AG08396 (cell line): ENCODE data around the gene NRN1L.
A peak's percentile ranks its signal among the peaks of the same experiment; 100 is the strongest.
"Not testable (repeated sequence)": the region's sequence is repeated elsewhere in the genome, so short reads cannot be mapped to it uniquely, and the experiment has no call there.

Source experiments
- DNase-seq: peaks from one replicate; pipeline ENCODE4 v3.0.0; 2012; ENCODE audit warnings: low spot score, mixed read lengths

The NRN1L gene

DNA sequence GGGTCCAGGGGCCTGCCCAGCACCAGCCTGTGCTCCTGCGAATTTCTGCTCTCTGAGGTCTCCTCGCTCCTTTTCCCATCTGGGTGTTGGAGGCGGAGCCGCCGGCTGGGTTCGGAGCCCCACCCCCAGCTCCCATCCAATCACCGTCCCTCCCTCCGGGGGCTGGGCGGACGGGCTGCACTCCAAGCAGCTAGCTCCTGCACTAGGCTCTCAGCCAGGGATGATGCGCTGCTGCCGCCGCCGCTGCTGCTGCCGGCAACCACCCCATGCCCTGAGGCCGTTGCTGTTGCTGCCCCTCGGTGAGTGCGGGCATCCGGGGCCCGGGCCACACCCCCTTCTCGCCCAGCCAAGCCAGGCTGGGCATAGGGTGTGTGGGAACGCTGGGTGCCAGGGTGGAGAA, at the start of gene NRN1L:
NRN1L (plus strand) TSS at position 202 of the 400 bp plus-strand sequence; CDS start at position 221, 19 bp downstream.
- peak; percentile 98 for DNase-seq

DNA sequence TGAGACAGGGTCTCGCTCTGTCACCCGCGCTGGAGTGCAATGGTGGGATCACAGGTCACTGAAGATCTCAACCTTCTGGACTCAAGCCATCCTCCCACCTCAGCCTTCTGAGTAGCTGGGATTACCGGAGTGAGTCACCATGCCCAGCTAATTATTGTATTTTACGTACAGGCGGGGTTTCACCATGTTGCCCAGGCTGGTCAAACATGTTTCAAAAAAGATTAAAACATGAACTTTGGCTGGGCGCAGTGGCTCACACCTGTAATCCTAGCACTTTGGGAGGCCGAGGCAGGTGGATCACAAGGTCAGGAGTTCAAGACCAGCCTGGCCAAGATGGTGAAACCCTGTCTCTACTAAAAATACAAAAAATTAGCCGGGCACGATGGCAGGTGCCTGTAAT, 47.5 kb upstream of the NRN1L start:
- DNase-seq = not testable (repeated sequence)

DNA sequence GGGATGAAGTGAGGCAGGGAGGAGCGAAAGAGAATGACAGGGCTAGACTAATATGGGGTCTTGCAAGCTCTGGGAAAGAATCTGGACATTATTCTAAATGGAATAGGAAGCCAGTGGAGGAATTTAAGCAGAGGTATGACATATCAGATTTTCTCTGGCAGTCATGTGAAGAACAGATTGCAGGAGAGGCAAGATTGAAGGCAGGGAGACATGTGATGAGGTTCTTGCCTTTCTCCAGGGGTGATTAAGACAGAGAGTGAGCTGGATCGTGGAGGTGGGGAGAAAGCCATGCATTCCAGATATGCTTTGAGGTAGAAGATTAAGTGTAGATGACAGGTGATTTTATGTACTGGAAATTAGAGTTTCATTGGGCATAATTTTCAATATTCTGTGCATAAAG, 46.9 kb upstream of the NRN1L start:
- no peak for DNase-seq

DNA sequence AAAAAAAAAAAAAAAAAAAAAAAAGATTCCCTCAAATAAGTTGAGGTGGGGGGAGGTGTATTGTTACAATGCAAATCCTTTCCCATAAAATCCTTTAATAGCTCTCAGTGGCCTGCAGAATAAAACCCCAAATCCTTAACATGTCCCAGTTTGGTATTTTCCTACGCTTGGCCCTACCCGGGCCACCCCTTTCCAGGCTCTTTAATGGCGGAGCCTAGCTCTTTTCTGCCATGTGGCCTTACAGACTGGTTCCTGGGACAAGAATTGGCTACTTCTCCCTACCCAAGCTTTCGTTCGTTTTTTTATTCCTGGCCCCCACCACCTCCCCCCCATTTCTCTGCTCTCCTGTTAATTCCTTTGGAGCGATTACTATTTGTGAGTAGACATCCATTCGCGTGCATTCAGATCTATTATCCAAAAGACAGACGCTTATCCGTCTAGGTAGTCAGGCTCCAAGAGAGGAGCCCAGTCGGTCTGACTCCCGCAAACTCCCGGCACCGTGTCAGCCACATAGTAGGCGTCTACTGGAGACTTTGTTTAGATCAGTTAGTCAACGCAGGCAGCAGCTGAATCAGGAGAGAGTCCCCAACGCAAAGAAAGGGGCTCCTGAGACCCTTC, 43.4 kb upstream of the NRN1L start:
- DNase-seq = no peak

- DNase-seq = peak; percentile 93
Observed at GRCh38 chr16:67841816-67842508, 42.7 kb upstream of the NRN1L start, which contains the start of gene THAP11. Gene THAP11 (plus strand): TSS chr16:67842320. CDS start chr16:67842555, 235 bp downstream.

- peak; percentile 66 for DNase-seq
Observed at GRCh38 chr16:67842509-67843342, 42.0 kb upstream of the NRN1L start.

GRCh38 chr16:67843343-67843765, 41.3 kb upstream of the NRN1L start:
- DNase-seq = peak; percentile 57

DNA sequence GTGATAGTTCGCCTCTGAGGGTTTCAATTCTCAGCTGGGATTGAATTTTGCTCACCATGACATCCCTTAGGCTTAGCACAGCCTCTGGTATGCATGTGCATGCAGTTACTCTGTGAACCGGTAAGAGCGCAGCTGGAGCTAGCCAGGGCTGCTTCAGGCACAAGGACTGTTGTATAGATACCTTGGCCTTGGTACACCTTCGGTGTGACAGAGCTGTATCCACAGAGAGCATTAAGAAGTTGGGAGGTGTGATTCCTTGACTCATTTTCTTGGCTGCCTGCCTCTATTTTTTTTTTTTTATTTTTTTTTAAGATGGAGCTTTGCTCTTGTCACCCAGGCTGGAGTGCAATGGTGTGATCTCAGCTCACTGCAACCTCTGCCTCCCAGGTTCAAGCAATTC, 40.2 kb upstream of the NRN1L start:
- DNase-seq = peak; percentile 47

GRCh38 chr16:67845291-67846062, 39.2 kb upstream of the NRN1L start:
- DNase-seq = no peak

DNA sequence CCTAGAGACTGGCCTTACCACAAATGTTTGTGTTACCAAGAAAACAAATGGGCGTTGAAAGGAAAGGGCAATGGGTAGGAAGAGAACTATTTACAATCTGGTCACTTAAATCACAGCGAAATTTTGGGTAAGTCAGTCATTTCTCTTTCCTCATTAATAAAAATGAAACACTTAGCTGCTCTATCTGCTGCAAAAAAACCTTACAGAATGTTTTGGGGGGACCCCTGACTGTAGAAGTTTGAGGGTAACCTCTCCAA, 38.7 kb upstream of the NRN1L start:
- DNase-seq = no peak

DNA sequence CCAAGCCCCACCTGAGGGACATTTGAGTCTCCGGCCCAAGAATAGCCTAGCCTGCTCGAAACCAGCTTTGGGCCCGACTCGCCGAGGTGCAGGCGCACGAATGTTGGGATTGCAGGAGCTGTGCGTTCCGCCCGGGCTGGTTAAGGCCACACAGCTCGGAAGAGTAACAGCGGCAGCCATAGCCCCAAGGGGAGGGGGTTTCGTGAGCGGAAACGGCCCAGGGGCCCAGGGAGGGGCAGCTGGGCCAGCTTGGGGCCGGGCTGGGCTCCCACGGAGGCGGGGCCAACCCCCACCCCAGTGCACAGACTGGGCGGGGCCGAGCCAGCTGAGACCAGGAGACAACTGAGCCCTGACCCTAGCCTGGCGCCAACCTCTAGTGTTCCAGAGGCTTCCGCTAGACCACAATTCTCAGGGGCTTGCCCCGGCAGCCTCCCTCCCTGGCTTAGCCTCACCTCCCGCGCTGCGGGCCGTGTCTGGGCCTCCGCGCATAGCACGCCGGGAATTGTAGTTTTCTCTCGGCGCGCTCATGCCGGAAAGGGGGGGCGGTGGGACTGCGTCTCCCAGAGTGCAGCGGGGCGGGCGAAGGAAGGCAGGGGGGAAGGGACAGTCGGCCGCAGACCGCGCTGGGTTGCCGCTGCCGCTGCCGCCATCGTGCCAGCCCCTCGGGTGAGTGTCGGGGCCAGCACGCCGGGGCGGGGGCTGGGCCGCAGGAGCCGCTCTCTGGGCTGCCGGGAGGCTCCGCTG, 38.2 kb upstream of the NRN1L start, which contains the start of gene NUTF2:
NUTF2 (plus strand) TSS at position 614 of the 744 bp plus-strand sequence. CDS start 18,198 bp downstream, outside the sequence.
- peak; percentile 95 for DNase-seq

DNA sequence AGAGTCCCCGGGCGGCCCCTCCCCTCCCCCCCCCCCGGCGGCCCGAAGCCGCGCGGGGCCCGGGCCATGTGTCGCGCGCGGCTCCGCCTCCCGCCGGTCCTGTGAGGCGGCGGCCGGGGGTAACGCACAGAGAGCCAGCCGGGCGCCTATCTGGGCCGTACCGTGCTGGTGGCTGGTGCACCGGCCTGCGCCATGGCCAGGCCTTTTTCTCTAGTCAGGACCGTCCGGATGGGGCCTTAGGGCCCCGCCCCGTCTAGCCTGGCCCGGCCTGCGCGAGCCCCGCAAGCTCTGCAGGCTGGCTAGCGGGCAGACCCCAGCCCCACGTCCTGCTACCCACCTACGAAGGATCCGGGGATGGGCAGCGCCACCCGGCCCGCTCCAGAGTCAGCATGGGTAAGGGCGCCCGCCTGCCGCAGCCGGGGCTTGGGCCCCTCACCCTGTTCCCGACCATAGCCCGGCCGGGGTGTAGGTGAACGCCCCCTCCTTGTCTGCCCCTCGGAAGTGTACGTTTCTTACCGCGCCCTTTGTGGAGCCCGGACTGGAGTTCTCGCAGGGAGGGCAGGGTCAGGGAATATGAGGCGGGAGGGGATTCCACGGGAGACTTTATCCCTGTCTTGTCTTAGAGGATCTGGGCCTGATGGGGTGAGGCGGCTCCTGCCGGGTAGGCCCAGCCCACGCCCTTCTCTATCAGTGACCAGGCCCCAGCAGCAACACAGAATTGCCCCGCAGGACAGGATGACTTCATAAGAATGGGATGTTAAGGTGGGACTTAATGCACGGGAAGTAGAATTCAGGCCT, 37.4 kb upstream of the NRN1L start, which contains the start of gene CENPT:
CENPT (minus strand) TSS at position 630 of the 798 bp plus-strand sequence. CDS start 13,834 bp downstream, outside the sequence.
- peak; percentile 78 for DNase-seq

DNA sequence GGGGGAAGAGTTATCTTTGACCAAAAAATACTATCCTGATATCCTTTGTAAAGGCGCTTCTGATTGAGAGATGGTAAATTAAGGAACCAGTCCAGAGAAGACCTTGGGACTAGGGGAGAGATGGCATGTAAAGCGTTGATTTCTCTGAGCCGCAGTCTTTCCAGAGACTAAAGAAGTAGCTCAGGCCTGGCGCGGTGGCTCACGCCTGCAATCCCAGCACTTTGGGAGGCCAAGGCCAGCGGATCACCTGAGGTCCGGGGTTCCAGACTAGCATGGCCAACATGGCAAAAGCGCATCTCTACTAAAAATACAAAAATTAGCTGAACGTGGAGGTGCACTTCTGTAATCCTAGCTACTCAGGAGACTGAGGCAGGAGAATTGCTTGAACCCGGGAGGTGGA, 36.6 kb upstream of the NRN1L start:
- no peak for DNase-seq

DNA sequence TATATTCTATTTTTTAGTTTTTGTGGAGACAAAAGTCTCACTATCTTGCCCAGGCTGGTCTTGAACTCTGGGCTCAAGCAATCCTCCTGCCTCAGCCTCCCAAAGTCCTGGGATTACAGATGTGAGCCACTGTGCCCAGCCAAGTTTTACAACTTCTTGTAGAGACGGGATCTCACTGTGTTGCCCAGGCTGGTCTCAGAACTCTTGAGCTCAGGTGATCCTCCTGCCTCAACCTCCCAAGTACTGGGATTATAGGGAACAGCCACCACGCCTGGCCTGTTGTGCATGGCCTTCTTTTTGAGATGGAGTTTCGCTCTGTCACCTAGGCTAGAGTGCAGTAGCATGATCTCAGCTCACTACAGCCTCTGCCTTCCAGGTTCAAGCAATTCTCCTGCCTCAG, 31.0 kb upstream of the NRN1L start:
- no peak for DNase-seq

DNA sequence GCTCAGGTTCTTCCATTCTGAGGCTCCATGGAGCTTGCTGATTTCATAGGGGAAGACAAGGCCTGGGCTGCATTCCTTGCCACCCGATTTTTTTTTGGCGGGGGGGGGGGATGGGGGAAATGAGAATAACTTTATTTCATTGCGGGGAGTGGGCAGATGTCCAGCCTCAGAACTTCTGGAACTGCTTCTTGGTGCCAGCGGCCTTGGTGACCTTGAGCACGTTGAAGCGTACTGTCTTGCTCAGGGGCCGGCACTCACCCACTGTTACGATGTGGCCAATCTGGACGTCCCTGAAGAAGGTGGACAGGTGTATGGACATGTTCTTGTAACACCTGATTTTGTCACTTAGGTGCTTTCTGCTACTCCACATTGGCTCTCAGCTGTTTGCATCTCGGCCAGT, 28.9 kb upstream of the NRN1L start:
- no peak for DNase-seq

- DNase-seq = no peak
Observed at GRCh38 chr16:67856927-67857546, 27.6 kb upstream of the NRN1L start.

DNA sequence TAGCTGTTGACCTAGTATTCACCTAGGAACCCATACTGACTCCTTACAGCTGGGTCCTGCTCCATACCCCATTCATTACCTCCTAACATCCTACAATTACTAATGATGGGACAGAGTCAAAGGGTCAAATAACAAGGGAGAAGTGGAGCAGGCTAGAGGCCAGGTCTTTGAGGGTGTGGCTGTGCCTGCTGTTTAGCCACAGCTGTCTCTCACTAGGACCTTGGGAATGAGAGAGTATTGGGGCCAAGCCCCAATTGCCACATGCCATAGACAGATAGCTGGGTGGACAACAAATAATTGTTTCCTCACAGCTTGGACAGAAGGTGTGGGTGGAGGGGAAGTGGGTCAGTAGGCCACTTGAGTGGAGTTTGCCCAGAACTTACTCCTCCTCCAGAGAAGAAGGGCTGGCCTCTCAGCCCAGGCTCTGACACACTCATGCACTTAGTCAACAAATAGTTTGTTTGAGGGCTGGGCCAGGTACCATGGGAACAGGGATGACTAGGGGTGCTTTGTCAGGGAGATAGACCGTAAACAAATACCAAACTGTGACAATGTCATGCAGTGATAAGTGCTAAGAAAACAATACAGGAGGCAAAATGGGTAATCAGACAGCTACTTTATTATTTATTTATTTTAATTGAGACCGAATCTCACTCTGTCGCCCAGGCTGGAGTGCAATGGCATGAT, 27.0 kb upstream of the NRN1L start:
- DNase-seq = peak; percentile 91

GRCh38 chr16:67858500-67858899, 26.2 kb upstream of the NRN1L start:
- DNase-seq = no peak
